HL-60 (cell line): ENCODE measurements around the gene ZNF664.

Source experiments
- DNase-seq, 2 experiments: peaks; one replicate each; pipeline ENCODE4 v3.0.0-alpha.2; 2010 to 2020; ENCODE audit warnings: low read depth in 1 of 2, low spot score in 1 of 2
- H3K27ac ChIP-seq: fragments of 250-450 bp; sonication (Bioruptor Pico); replicated peaks from 2 replicates; pipeline ENCODE4 v1.5.1; 2020; ENCODE audit warnings: mild to moderate bottlenecking, moderate library complexity
- H3K27me3 ChIP-seq: fragments of 250-450 bp; sonication (Bioruptor Pico); 2 replicates; pipeline ENCODE4 v1.5.1; 2021; ENCODE audit warnings: mild to moderate bottlenecking, moderate library complexity; ENCODE audit not compliant: insufficient read depth, poor library complexity, severe bottlenecking
- H3K4me3 ChIP-seq: replicated peaks from 2 replicates; pipeline ENCODE4 v1.5.1; 2011; ENCODE audit warnings: mild to moderate bottlenecking, control low read depth, low read length; ENCODE audit not compliant: insufficient read depth
- CTCF ChIP-seq: IDR thresholded peaks from one replicate; pipeline ENCODE4 v1.5.1; 2011; ENCODE audit warnings: low read length, control low read depth, inconsistent platforms; ENCODE audit not compliant: insufficient read depth
- GABPA ChIP-seq: IDR thresholded peaks from 2 replicates; pipeline ENCODE4 v1.6.1; 2012; ENCODE audit warnings: low read depth
- POLR2AphosphoS5 ChIP-seq: IDR thresholded peaks from 2 replicates; pipeline ENCODE4 v1.6.1; 2012; ENCODE audit warnings: low read depth
- REST ChIP-seq: IDR thresholded peaks from 2 replicates; pipeline ENCODE4 v1.6.1; 2012; ENCODE audit warnings: low read depth; ENCODE audit not compliant: insufficient replicate concordance
- SPI1 ChIP-seq: IDR thresholded peaks from 2 replicates; pipeline ENCODE4 v1.6.1; 2012; ENCODE audit warnings: low read depth, mild to moderate bottlenecking, borderline replicate concordance

Gene ZNF664

GRCh38 chr12:123948796-123949769, 23.9 kb upstream of the ZNF664 start:
- no peaks in the 10 kb centered on the region for H3K27me3 ChIP-seq
- no peak overlapping the region for H3K4me3 ChIP-seq
- no peak for TF ChIP-seq GABPA
- H3K27ac ChIP-seq, result no peak overlapping the region
- no peak for DNase-seq

GRCh38 chr12:123949770-123950165, 23.2 kb upstream of the ZNF664 start:
- Histone ChIP-seq H3K27ac (no peak overlapping the region), H3K4me3 (no peak overlapping the region), H3K27me3 (no peaks in the 10 kb centered on the region)
- no peak for DNase-seq
- TF ChIP-seq CTCF (no peak), POLR2AphosphoS5 (no peak), REST (no peak), GABPA (no peak), SPI1 (no peak)

- H3K27me3 ChIP-seq, result no peaks in the 10 kb centered on the region
- no peak for DNase-seq
- no peak overlapping the region for H3K27ac ChIP-seq
- TF ChIP-seq CTCF, result no peak
- no peak for TF ChIP-seq POLR2AphosphoS5
- TF ChIP-seq REST, result no peak
- TF ChIP-seq SPI1, result no peak
- H3K4me3 ChIP-seq, result no peak overlapping the region
Observed at GRCh38 chr12:123950476-123951349, 22.3 kb upstream of the ZNF664 start.

GRCh38 chr12:123951467-123951866, 21.5 kb upstream of the ZNF664 start:
- H3K4me3 ChIP-seq, result no peak overlapping the region
- H3K27ac ChIP-seq, result no peak overlapping the region
- TF ChIP-seq POLR2AphosphoS5 (no peak), GABPA (no peak), SPI1 (no peak), REST (no peak), CTCF (no peak)
- H3K27me3 ChIP-seq, result no peaks in the 10 kb centered on the region
- no peak for DNase-seq
